Measurements from ENCODE around the gene FAM156B. TPM values are rescaled to one million over a fixed set of nuclear protein-coding genes. Genes with fewer than 3 reads are reported as not detected.
"Not testable (repeated sequence)": the region's sequence is repeated elsewhere in the genome, so short reads cannot be mapped to it uniquely, and the experiment has no call there.

The FAM156B gene
- polyA plus RNA-seq, 2 donors: 14.3 to 31.3 TPM

- not testable (repeated sequence) for H3K27ac ChIP-seq (ENCODE audit: low read depth in 2 of 2, low read length in 1 of 2); H3K9me3 ChIP-seq (ENCODE audit: control insufficient read depth in 2 of 2, insufficient read depth in 1 of 2, low read depth in 1 of 2, low read length in 1 of 2); H3K27me3 ChIP-seq (ENCODE audit: control insufficient read depth in 1 of 2, insufficient read depth in 2 of 2, low read length in 2 of 2); H3K4me3 ChIP-seq (ENCODE audit: low read depth in 1 of 2, low read length in 2 of 2); H3K36me3 ChIP-seq (ENCODE audit: control insufficient read depth in 2 of 2, insufficient read depth in 2 of 2, low read length in 1 of 2); H3K4me1 ChIP-seq (ENCODE audit: control insufficient read depth in 2 of 2, insufficient read depth in 2 of 2, low read length in 1 of 2)
- WGBS, 2 donors: no CpG with 5 or more reads among the region's 3 CpGs
These were observed 17.6 kb downstream of the FAM156B start for GRCh38 chrX:52914704-52915103.

DNA sequence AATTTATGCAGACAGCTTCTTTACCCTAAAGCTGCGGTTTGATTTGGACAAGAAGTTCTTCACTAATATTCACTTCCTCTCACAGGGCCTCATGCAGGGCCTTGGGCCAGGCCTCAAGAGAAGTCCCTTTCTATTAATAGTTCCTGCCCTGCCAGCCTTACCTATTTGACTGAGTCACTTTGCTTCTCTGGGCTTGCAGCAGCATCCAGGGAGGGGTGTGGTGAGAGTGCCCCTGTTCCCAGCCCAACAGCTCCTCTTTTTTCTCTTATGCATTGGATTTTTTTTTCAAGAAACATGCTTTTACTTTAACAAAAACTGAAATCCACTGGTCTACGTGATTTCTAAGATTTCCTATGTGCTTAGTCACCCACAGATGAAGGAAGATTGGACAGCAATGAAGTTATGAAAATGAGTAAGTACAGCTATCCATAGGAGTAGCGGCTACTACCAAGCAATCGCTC lies 26.7 kb downstream of the FAM156B start:
- H3K4me1 ChIP-seq (ENCODE audit: control insufficient read depth in 2 of 2, insufficient read depth in 2 of 2, low read length in 1 of 2): no peaks in the 10 kb centered on the region
- 33 to 44% methylated on average over 4 of the region's 4 CpGs for WGBS, 2 donors
- no peaks in the 10 kb centered on the region for H3K36me3 ChIP-seq (ENCODE audit: control insufficient read depth in 2 of 2, insufficient read depth in 2 of 2, low read length in 1 of 2)
- H3K27ac ChIP-seq (ENCODE audit: low read depth in 2 of 2, low read length in 1 of 2): peak overlapping the region in 1 of 2 donors; percentile 14
- H3K4me3 ChIP-seq (ENCODE audit: low read depth in 1 of 2, low read length in 2 of 2): no peak overlapping the region
- no peaks in the 10 kb centered on the region for H3K27me3 ChIP-seq (ENCODE audit: control insufficient read depth in 1 of 2, insufficient read depth in 2 of 2, low read length in 2 of 2)
- H3K9me3 ChIP-seq (ENCODE audit: control insufficient read depth in 2 of 2, insufficient read depth in 1 of 2, low read depth in 1 of 2, low read length in 1 of 2): no peaks in the 10 kb centered on the region

DNA sequence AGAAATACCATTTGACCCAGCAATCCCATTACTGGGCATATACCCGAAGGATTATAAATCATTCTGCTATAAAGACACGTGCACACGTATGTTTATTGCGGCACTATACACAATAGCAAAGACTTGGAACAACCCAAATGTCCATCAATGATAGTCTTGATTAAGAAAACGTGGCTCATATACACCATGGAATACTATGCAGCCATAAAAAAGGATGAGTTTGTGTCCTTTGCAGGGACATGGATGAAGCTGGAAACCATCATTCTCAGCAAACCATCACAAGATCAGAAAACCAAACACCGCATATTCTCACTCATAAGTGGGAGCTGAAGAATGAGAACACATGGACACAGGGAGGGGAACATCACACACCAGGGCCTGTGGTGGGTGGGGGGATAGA lies 33.1 kb downstream of the FAM156B start:
- not testable (repeated sequence) for H3K9me3 ChIP-seq (ENCODE audit: control insufficient read depth in 2 of 2, insufficient read depth in 1 of 2, low read depth in 1 of 2, low read length in 1 of 2); H3K4me3 ChIP-seq (ENCODE audit: low read depth in 1 of 2, low read length in 2 of 2); H3K27me3 ChIP-seq (ENCODE audit: control insufficient read depth in 1 of 2, insufficient read depth in 2 of 2, low read length in 2 of 2); H3K4me1 ChIP-seq (ENCODE audit: control insufficient read depth in 2 of 2, insufficient read depth in 2 of 2, low read length in 1 of 2); H3K27ac ChIP-seq (ENCODE audit: low read depth in 2 of 2, low read length in 1 of 2); H3K36me3 ChIP-seq (ENCODE audit: control insufficient read depth in 2 of 2, insufficient read depth in 2 of 2, low read length in 1 of 2)
- WGBS, 2 donors: 77 to 90% methylated on average over 6 of the region's 6 CpGs

- no peaks in the 10 kb centered on the region for H3K36me3 ChIP-seq (ENCODE audit: control insufficient read depth in 2 of 2, insufficient read depth in 2 of 2, low read length in 1 of 2)
- no peaks in the 10 kb centered on the region for H3K9me3 ChIP-seq (ENCODE audit: control insufficient read depth in 2 of 2, insufficient read depth in 1 of 2, low read depth in 1 of 2, low read length in 1 of 2)
- no peak overlapping the region for H3K4me3 ChIP-seq (ENCODE audit: low read depth in 1 of 2, low read length in 2 of 2)
- 74 to 92% methylated on average over 2 of the region's 2 CpGs for WGBS, 2 donors
- peaks cover 0 to 3% of the 10 kb centered on the region in 2 donors for H3K4me1 ChIP-seq (ENCODE audit: control insufficient read depth in 2 of 2, insufficient read depth in 2 of 2, low read length in 1 of 2)
- H3K27me3 ChIP-seq (ENCODE audit: control insufficient read depth in 1 of 2, insufficient read depth in 2 of 2, low read length in 2 of 2): no peaks in the 10 kb centered on the region
- H3K27ac ChIP-seq (ENCODE audit: low read depth in 2 of 2, low read length in 1 of 2): no peak overlapping the region
These were observed 36.1 kb downstream of the FAM156B start for GRCh38 chrX:52933213-52933612.

- Histone ChIP-seq H3K4me3 (ENCODE audit: low read depth in 1 of 2, low read length in 2 of 2) (peak overlapping the region; percentile 73 to 83), H3K9me3 (ENCODE audit: control insufficient read depth in 2 of 2, insufficient read depth in 1 of 2, low read depth in 1 of 2, low read length in 1 of 2) (no peaks in the 10 kb centered on the region), H3K36me3 (ENCODE audit: control insufficient read depth in 2 of 2, insufficient read depth in 2 of 2, low read length in 1 of 2) (no peaks in the 10 kb centered on the region), H3K27ac (ENCODE audit: low read depth in 2 of 2, low read length in 1 of 2) (peak overlapping the region; percentile 86 to 97), H3K4me1 (ENCODE audit: control insufficient read depth in 2 of 2, insufficient read depth in 2 of 2, low read length in 1 of 2) (peaks cover 0 to 3% of the 10 kb centered on the region in 2 donors), H3K27me3 (ENCODE audit: control insufficient read depth in 1 of 2, insufficient read depth in 2 of 2, low read length in 2 of 2) (no peaks in the 10 kb centered on the region)
- 2 to 3% methylated on average over 27 of the region's 27 CpGs for WGBS, 2 donors
These were observed 37.0 kb downstream of the FAM156B start for GRCh38 chrX:52933976-52934703.

- no peaks in the 10 kb centered on the region for H3K27me3 ChIP-seq (ENCODE audit: control insufficient read depth in 1 of 2, insufficient read depth in 2 of 2, low read length in 2 of 2)
- 1% methylated on average over 56 to 61 of the region's 61 CpGs for WGBS, 2 donors
- H3K9me3 ChIP-seq (ENCODE audit: control insufficient read depth in 2 of 2, insufficient read depth in 1 of 2, low read depth in 1 of 2, low read length in 1 of 2): no peaks in the 10 kb centered on the region
- no peaks in the 10 kb centered on the region for H3K36me3 ChIP-seq (ENCODE audit: control insufficient read depth in 2 of 2, insufficient read depth in 2 of 2, low read length in 1 of 2)
- H3K27ac ChIP-seq (ENCODE audit: low read depth in 2 of 2, low read length in 1 of 2): peak overlapping the region; percentile 97 to 100
- peak overlapping the region; percentile 73 to 83 for H3K4me3 ChIP-seq (ENCODE audit: low read depth in 1 of 2, low read length in 2 of 2)
- H3K4me1 ChIP-seq (ENCODE audit: control insufficient read depth in 2 of 2, insufficient read depth in 2 of 2, low read length in 1 of 2): peaks cover 0 to 3% of the 10 kb centered on the region in 2 donors
These were observed 37.8 kb downstream of the FAM156B start for GRCh38 chrX:52934704-52935469.

DNA sequence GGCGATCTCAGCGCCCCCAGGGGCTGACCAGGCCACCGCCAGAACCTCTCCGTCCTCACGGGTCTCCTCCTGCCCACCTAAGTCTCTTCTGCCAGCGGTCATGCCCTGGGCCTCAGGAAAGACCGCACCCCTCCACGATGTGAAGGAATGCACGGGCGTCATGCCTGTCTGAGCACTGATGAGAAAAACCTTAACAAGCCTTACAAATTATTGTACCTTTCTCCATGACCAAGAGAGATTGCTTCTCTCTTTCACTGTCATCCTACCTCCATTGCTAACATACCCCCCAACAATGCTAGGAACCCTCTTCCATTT lies 38.3 kb downstream of the FAM156B start:
- H3K36me3 ChIP-seq (ENCODE audit: control insufficient read depth in 2 of 2, insufficient read depth in 2 of 2, low read length in 1 of 2); H3K9me3 ChIP-seq (ENCODE audit: control insufficient read depth in 2 of 2, insufficient read depth in 1 of 2, low read depth in 1 of 2, low read length in 1 of 2); H3K27me3 ChIP-seq (ENCODE audit: control insufficient read depth in 1 of 2, insufficient read depth in 2 of 2, low read length in 2 of 2); H3K4me1 ChIP-seq (ENCODE audit: control insufficient read depth in 2 of 2, insufficient read depth in 2 of 2, low read length in 1 of 2): not testable (repeated sequence)
- Histone ChIP-seq H3K4me3 (ENCODE audit: low read depth in 1 of 2, low read length in 2 of 2) (peak overlapping the region; percentile 73 to 83), H3K27ac (ENCODE audit: low read depth in 2 of 2, low read length in 1 of 2) (peak overlapping the region; percentile 97 to 100)
- 1 to 6% methylated on average over 10 of the region's 10 CpGs for WGBS, 2 donors

DNA sequence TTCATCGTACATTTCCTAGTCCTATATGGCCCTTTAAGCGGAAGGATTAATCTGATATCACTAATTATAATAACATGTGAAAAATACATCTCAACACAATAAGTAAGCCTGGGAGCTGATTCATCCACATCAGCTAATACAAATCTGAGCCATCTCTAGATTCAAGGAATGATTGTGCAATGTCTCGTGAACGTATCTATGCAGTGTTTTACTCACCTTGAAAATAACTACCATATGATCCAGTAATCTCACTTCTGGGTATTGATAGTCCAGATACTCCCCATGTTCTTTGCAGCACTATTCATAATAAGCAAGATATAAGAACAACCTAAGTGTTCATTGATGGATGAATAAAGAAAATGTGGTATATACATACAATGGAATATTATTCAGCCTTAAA lies 43.6 kb downstream of the FAM156B start:
- WGBS, 2 donors: no CpG with 5 or more reads among the region's 4 CpGs
- not testable (repeated sequence) for H3K4me1 ChIP-seq (ENCODE audit: control insufficient read depth in 2 of 2, insufficient read depth in 2 of 2, low read length in 1 of 2)

DNA sequence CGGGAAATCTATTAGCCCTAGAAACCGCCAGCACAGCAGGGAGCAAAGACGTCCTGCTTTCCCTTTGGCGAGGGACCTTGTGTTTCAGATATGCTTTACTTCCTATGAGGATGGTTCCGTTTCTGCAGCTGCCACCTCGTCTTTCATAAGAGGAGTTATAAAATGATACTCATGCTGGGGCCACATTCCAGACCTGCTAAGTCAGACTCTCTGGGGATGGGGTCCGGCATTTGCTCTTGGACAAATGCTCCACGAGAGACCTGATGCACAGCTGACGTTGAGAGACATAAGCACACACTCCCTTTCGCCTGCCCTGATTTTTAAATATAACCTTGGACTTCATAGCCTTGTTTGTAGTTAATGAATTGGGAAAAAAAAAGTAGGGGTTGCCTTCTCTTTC lies 44.6 kb downstream of the FAM156B start:
- not testable (repeated sequence) for H3K4me1 ChIP-seq (ENCODE audit: control insufficient read depth in 2 of 2, insufficient read depth in 2 of 2, low read length in 1 of 2); H3K27me3 ChIP-seq (ENCODE audit: control insufficient read depth in 1 of 2, insufficient read depth in 2 of 2, low read length in 2 of 2); H3K27ac ChIP-seq (ENCODE audit: low read depth in 2 of 2, low read length in 1 of 2); H3K36me3 ChIP-seq (ENCODE audit: control insufficient read depth in 2 of 2, insufficient read depth in 2 of 2, low read length in 1 of 2); H3K4me3 ChIP-seq (ENCODE audit: low read depth in 1 of 2, low read length in 2 of 2); H3K9me3 ChIP-seq (ENCODE audit: control insufficient read depth in 2 of 2, insufficient read depth in 1 of 2, low read depth in 1 of 2, low read length in 1 of 2)
- no CpG with 5 or more reads among the region's 10 CpGs for WGBS, 2 donors

More for the DNA sequence above, 43.6 kb downstream of the FAM156B start:
- not testable (repeated sequence) for H3K27ac ChIP-seq (ENCODE audit: low read depth in 2 of 2, low read length in 1 of 2); H3K36me3 ChIP-seq (ENCODE audit: control insufficient read depth in 2 of 2, insufficient read depth in 2 of 2, low read length in 1 of 2); H3K27me3 ChIP-seq (ENCODE audit: control insufficient read depth in 1 of 2, insufficient read depth in 2 of 2, low read length in 2 of 2); H3K9me3 ChIP-seq (ENCODE audit: control insufficient read depth in 2 of 2, insufficient read depth in 1 of 2, low read depth in 1 of 2, low read length in 1 of 2); H3K4me3 ChIP-seq (ENCODE audit: low read depth in 1 of 2, low read length in 2 of 2)
